ENCODE measurements around the gene SYCP2.

The SYCP2 gene

GRCh38 chr20:59866338-59866737 lies 67.1 kb downstream of the SYCP2 start:
- Histone ChIP-seq H3K79me2 (ENCODE audit: control insufficient read depth, insufficient read depth, low read length, poor library complexity) (no peaks in the 10 kb centered on the region), H2BK120ac (ENCODE audit: insufficient read depth, low read length, poor library complexity) (no peak overlapping the region), H3K27ac (ENCODE audit: low read depth, low read length) (no peak overlapping the region), H3K9me3 (ENCODE audit: insufficient read depth, low read depth, low read length) (no peaks in the 10 kb centered on the region), H4K91ac (ENCODE audit: low read depth, low read length) (no peak overlapping the region), H4K12ac (ENCODE audit: low read depth, low read length) (no peak overlapping the region), H2AK5ac (ENCODE audit: low read length) (no peak overlapping the region), H4K8ac (ENCODE audit: low read depth, low read length) (no peak overlapping the region), H3K23ac (ENCODE audit: low read length) (no peak overlapping the region), H3K14ac (ENCODE audit: low read length) (no peak overlapping the region), H2BK12ac (ENCODE audit: low read length) (no peak overlapping the region), H3K4ac (ENCODE audit: low read depth, low read length) (no peak overlapping the region), H3K9ac (ENCODE audit: low read length) (no peak overlapping the region), H2BK5ac (ENCODE audit: low read depth, low read length, poor library complexity) (no peak overlapping the region), H2AFZ (ENCODE audit: insufficient read depth, low read length, poor library complexity) (no peak overlapping the region), H3K4me3 (ENCODE audit: low read depth, low read length) (no peak overlapping the region), H3K4me1 (ENCODE audit: control insufficient read depth in 1 of 2, insufficient read depth in 2 of 2, low read length in 2 of 2) (no peaks in the 10 kb centered on the region), H3K36me3 (ENCODE audit: control insufficient read depth in 1 of 2, insufficient read depth in 2 of 2, low read length in 2 of 2) (no peaks in the 10 kb centered on the region), H3K18ac (ENCODE audit: low read length) (no peak overlapping the region), H3K79me1 (ENCODE audit: low read length) (no peaks in the 10 kb centered on the region), H3K4me2 (ENCODE audit: low read length) (no peak overlapping the region), H3K27me3 (ENCODE audit: insufficient read depth, low read length) (no peaks in the 10 kb centered on the region)
- no CpG with 5 or more reads among the region's 3 CpGs for WGBS (ENCODE audit: extremely low coverage, insufficient coverage, insufficient read length)
- no peak for DNase-seq

GRCh38 chr20:59864726-59865125 lies 68.7 kb downstream of the SYCP2 start:
- Histone ChIP-seq H3K79me1 (ENCODE audit: low read length) (no peaks in the 10 kb centered on the region), H4K12ac (ENCODE audit: low read depth, low read length) (no peak overlapping the region), H3K27me3 (ENCODE audit: insufficient read depth, low read length) (no peaks in the 10 kb centered on the region), H3K4me1 (ENCODE audit: control insufficient read depth in 1 of 2, insufficient read depth in 2 of 2, low read length in 2 of 2) (no peaks in the 10 kb centered on the region), H2AK5ac (ENCODE audit: low read length) (no peak overlapping the region), H2BK120ac (ENCODE audit: insufficient read depth, low read length, poor library complexity) (no peak overlapping the region), H3K9ac (ENCODE audit: low read length) (no peak overlapping the region), H3K36me3 (ENCODE audit: control insufficient read depth in 1 of 2, insufficient read depth in 2 of 2, low read length in 2 of 2) (no peaks in the 10 kb centered on the region), H3K27ac (ENCODE audit: low read depth, low read length) (no peak overlapping the region), H3K23ac (ENCODE audit: low read length) (no peak overlapping the region), H3K4ac (ENCODE audit: low read depth, low read length) (no peak overlapping the region), H3K14ac (ENCODE audit: low read length) (no peak overlapping the region), H3K4me2 (ENCODE audit: low read length) (no peak overlapping the region), H2BK12ac (ENCODE audit: low read length) (no peak overlapping the region), H2BK5ac (ENCODE audit: low read depth, low read length, poor library complexity) (no peak overlapping the region), H4K8ac (ENCODE audit: low read depth, low read length) (no peak overlapping the region), H3K18ac (ENCODE audit: low read length) (no peak overlapping the region), H3K4me3 (ENCODE audit: low read depth, low read length) (no peak overlapping the region), H3K9me3 (ENCODE audit: insufficient read depth, low read depth, low read length) (no peaks in the 10 kb centered on the region), H4K91ac (ENCODE audit: low read depth, low read length) (no peak overlapping the region), H3K79me2 (ENCODE audit: control insufficient read depth, insufficient read depth, low read length, poor library complexity) (no peaks in the 10 kb centered on the region), H2AFZ (ENCODE audit: insufficient read depth, low read length, poor library complexity) (no peak overlapping the region)
- WGBS (ENCODE audit: extremely low coverage, insufficient coverage, insufficient read length), result no CpG with 5 or more reads among the region's 1 CpG
- DNase-seq, result no peak

- no CpG with 5 or more reads among the region's 3 CpGs for WGBS (ENCODE audit: extremely low coverage, insufficient coverage, insufficient read length)
- no peak overlapping the region for H4K8ac ChIP-seq (ENCODE audit: low read depth, low read length)
Observed at GRCh38 chr20:59863058-59863457, 70.4 kb downstream of the SYCP2 start.

GRCh38 chr20:59861401-59861800 lies 72.0 kb downstream of the SYCP2 start:
- Histone ChIP-seq H2BK5ac (ENCODE audit: low read depth, low read length, poor library complexity) (no peak overlapping the region), H4K91ac (ENCODE audit: low read depth, low read length) (no peak overlapping the region), H3K9ac (ENCODE audit: low read length) (no peak overlapping the region), H3K14ac (ENCODE audit: low read length) (no peak overlapping the region), H2AK5ac (ENCODE audit: low read length) (no peak overlapping the region), H3K27ac (ENCODE audit: low read depth, low read length) (no peak overlapping the region), H2AFZ (ENCODE audit: insufficient read depth, low read length, poor library complexity) (no peak overlapping the region), H3K4me1 (ENCODE audit: control insufficient read depth in 1 of 2, insufficient read depth in 2 of 2, low read length in 2 of 2) (no peaks in the 10 kb centered on the region), H4K8ac (ENCODE audit: low read depth, low read length) (no peak overlapping the region), H4K12ac (ENCODE audit: low read depth, low read length) (no peak overlapping the region), H2BK120ac (ENCODE audit: insufficient read depth, low read length, poor library complexity) (no peak overlapping the region), H2BK12ac (ENCODE audit: low read length) (no peak overlapping the region), H3K18ac (ENCODE audit: low read length) (no peak overlapping the region), H3K36me3 (ENCODE audit: control insufficient read depth in 1 of 2, insufficient read depth in 2 of 2, low read length in 2 of 2) (no peaks in the 10 kb centered on the region), H3K9me3 (ENCODE audit: insufficient read depth, low read depth, low read length) (peaks cover 5% of the 10 kb centered on the region), H3K4ac (ENCODE audit: low read depth, low read length) (no peak overlapping the region), H3K79me1 (ENCODE audit: low read length) (no peaks in the 10 kb centered on the region), H3K27me3 (ENCODE audit: insufficient read depth, low read length) (no peaks in the 10 kb centered on the region), H3K4me2 (ENCODE audit: low read length) (no peak overlapping the region), H3K79me2 (ENCODE audit: control insufficient read depth, insufficient read depth, low read length, poor library complexity) (no peaks in the 10 kb centered on the region), H3K23ac (ENCODE audit: low read length) (no peak overlapping the region), H3K4me3 (ENCODE audit: low read depth, low read length) (no peak overlapping the region)
- DNase-seq, result no peak
- no CpG with 5 or more reads among the region's 4 CpGs for WGBS (ENCODE audit: extremely low coverage, insufficient coverage, insufficient read length)

More at GRCh38 chr20:59863058-59863457, 70.4 kb downstream of the SYCP2 start:
- no peak overlapping the region for H3K4me2 ChIP-seq (ENCODE audit: low read length)
- no peak overlapping the region for H3K27ac ChIP-seq (ENCODE audit: low read depth, low read length)
- no peak overlapping the region for H4K91ac ChIP-seq (ENCODE audit: low read depth, low read length)
- DNase-seq, result no peak
- no peak overlapping the region for H3K23ac ChIP-seq (ENCODE audit: low read length)
- H4K12ac ChIP-seq (ENCODE audit: low read depth, low read length), result no peak overlapping the region
- no peaks in the 10 kb centered on the region for H3K4me1 ChIP-seq (ENCODE audit: control insufficient read depth in 1 of 2, insufficient read depth in 2 of 2, low read length in 2 of 2)
- no peaks in the 10 kb centered on the region for H3K27me3 ChIP-seq (ENCODE audit: insufficient read depth, low read length)
- H3K4ac ChIP-seq (ENCODE audit: low read depth, low read length), result no peak overlapping the region
- no peak overlapping the region for H2AFZ ChIP-seq (ENCODE audit: insufficient read depth, low read length, poor library complexity)
- H3K9me3 ChIP-seq (ENCODE audit: insufficient read depth, low read depth, low read length), result peaks cover 2% of the 10 kb centered on the region
- H2BK5ac ChIP-seq (ENCODE audit: low read depth, low read length, poor library complexity), result no peak overlapping the region
- no peak overlapping the region for H2AK5ac ChIP-seq (ENCODE audit: low read length)
- no peak overlapping the region for H2BK12ac ChIP-seq (ENCODE audit: low read length)
- no peak overlapping the region for H3K9ac ChIP-seq (ENCODE audit: low read length)
- no peaks in the 10 kb centered on the region for H3K36me3 ChIP-seq (ENCODE audit: control insufficient read depth in 1 of 2, insufficient read depth in 2 of 2, low read length in 2 of 2)
- no peak overlapping the region for H3K18ac ChIP-seq (ENCODE audit: low read length)
- no peak overlapping the region for H3K14ac ChIP-seq (ENCODE audit: low read length)
- no peak overlapping the region for H2BK120ac ChIP-seq (ENCODE audit: insufficient read depth, low read length, poor library complexity)
- H3K79me1 ChIP-seq (ENCODE audit: low read length), result no peaks in the 10 kb centered on the region
- no peak overlapping the region for H3K4me3 ChIP-seq (ENCODE audit: low read depth, low read length)
- no peaks in the 10 kb centered on the region for H3K79me2 ChIP-seq (ENCODE audit: control insufficient read depth, insufficient read depth, low read length, poor library complexity)

All from trophoblast cell (in vitro differentiated cells and primary cell).